Hepatocyte (in vitro differentiated cells): ENCODE data around the gene VASN.

Experiments used
- EZH2 ChIP-seq: fragments of 200-600 bp; sonication (generic); IDR thresholded peaks from 2 replicates; pipeline ENCODE4 v1.6.1; 2016; ENCODE audit warnings: antibody characterized with exemption, mild to moderate bottlenecking, borderline replicate concordance
- EZH2phosphoT487 ChIP-seq: fragments of 200-600 bp; sonication (generic); IDR thresholded peaks from one replicate; pipeline ENCODE4 v1.6.1; 2018; ENCODE audit warnings: antibody characterized with exemption, mild to moderate bottlenecking, low read depth, moderate library complexity; ENCODE audit not compliant: unreplicated experiment, severe bottlenecking
- TF ChIP-seq, protein P1 (sequence below): fragments of 200-600 bp; sonication (generic); IDR thresholded peaks from 2 replicates; pipeline ENCODE4 v1.5.1; 2016; ENCODE audit warnings: antibody characterized with exemption, mild to moderate bottlenecking; ENCODE audit not compliant: poor library complexity

DNA sequence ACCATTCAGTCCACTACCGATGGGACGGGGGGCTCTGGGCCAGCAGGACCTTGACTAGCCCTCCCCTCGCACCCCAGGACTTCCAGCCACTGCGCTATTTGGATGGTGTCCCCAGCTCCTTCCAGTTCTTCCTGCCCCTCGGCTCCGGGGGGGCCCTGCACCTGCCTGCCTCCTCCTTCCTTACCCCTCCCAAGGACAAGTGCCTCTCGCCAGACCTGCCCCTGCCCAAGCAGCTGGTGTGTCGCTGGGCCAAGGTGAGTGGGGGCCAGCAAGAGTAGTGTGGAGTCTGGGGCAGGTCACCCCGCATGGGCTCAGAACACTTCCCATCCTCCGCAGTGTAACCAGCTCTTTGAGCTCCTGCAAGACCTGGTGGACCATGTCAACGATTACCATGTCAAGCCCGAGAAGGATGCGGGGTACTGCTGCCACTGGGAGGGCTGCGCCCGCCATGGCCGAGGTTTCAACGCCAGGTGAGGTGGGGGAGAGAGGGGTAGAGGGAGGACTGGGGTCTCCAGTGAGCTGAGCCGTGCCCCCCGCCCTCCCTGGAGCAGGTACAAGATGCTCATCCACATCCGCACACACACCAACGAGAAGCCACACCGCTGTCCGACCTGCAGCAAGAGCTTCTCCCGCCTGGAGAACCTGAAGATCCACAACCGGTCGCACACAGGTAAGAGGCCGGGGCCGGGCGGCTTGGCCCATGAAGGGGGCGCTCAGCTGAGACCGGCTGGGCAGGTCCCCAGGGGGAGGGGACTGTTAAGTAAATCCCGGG, 36.7 kb upstream of the VASN start:
- TF ChIP-seq, protein P1, sequence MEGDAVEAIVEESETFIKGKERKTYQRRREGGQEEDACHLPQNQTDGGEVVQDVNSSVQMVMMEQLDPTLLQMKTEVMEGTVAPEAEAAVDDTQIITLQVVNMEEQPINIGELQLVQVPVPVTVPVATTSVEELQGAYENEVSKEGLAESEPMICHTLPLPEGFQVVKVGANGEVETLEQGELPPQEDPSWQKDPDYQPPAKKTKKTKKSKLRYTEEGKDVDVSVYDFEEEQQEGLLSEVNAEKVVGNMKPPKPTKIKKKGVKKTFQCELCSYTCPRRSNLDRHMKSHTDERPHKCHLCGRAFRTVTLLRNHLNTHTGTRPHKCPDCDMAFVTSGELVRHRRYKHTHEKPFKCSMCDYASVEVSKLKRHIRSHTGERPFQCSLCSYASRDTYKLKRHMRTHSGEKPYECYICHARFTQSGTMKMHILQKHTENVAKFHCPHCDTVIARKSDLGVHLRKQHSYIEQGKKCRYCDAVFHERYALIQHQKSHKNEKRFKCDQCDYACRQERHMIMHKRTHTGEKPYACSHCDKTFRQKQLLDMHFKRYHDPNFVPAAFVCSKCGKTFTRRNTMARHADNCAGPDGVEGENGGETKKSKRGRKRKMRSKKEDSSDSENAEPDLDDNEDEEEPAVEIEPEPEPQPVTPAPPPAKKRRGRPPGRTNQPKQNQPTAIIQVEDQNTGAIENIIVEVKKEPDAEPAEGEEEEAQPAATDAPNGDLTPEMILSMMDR = no peak
- TF ChIP-seq EZH2 (no peak), EZH2phosphoT487 (no peak)
